H1 (cell line): ENCODE data around the gene C2orf92. TPM values are rescaled to one million over a fixed set of nuclear protein-coding genes. Genes with fewer than 3 reads are reported as not detected.

Source experiments
- PHF8 ChIP-seq: fragments of 200-600 bp; sonication (generic); conservative IDR thresholded peaks from 2 replicates; pipeline ENCODE4 v1.7.1; 2012; ENCODE audit warnings: low read depth, mild to moderate bottlenecking, inconsistent platforms, low read length, moderate library complexity
- TAF7 ChIP-seq: optimal IDR thresholded peaks from 2 replicates; pipeline ENCODE3; 2011; ENCODE audit warnings: low read depth, mild to moderate bottlenecking, inconsistent platforms, low read length, moderate library complexity, borderline replicate concordance
- polyA plus RNA-seq, 7 experiments: library from polyadenylated mRNA; depleted of rRNA in 3 of 7; stranded (reverse) in 5 of 7; unstranded in 2 of 7; fragments of >200 nt in 5 of 7; fragments of 200-250 nt in 2 of 7; gene quantifications; 1 replicate in 5 of 7; 2 replicates in 1 of 7; 4 replicates in 1 of 7; pipeline versions ENCODE4 v1.2.1 to v1.2.3, GENCODE V29; 2011 to 2013; ENCODE audit warnings: missing spikeins in 2 of 7, mixed read lengths in 2 of 7
- total RNA-seq: library from RNA; stranded (reverse); fragmentation: NEBNext Ultra II Directional; extraction: Animal tissue kit (Norgen Biotek cat#: 25700); gene quantifications from 2 replicates; pipeline ENCODE4 v1.2.1, GENCODE V29; 2021
- TF ChIP-seq, protein P1 (sequence below): IDR thresholded peaks from 2 replicates; pipeline ENCODE4 v1.6.1; 2012; ENCODE audit warnings: inconsistent platforms

C2orf92 gene
- total and polyA plus RNA-seq, 2 of the 8 experiments (the other 6 are each of a cell fraction or from before 2014, with no cell fraction given) = 2.3 to 3.7 TPM

DNA sequence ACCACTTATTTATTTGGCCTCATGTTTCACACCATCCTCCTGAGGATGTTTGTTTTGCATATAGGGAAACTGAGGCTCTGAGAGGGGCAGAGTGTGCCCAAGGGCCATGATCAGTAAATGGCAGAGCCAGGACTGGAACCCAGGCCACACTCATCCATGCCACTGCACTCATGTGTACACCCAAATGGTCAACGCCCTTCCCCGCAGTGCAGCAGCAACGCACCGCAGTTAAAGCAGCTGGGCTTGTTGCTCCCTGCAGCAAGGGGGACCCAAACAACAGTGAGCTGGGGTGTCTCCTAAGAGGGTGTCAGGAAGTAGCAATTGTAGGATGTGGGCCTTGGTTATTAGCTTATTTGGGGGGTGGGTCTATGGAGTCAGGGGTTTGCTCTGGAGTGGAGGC lies 80.5 kb downstream of the C2orf92 start (continued):
- TF ChIP-seq, protein P1, sequence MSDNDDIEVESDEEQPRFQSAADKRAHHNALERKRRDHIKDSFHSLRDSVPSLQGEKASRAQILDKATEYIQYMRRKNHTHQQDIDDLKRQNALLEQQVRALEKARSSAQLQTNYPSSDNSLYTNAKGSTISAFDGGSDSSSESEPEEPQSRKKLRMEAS = no peak
- TF ChIP-seq PHF8 (no peak), TAF7 (no peak)
- TF ChIP-seq, all 59 proteins: peak for 0
